HCT116 (cell line): ENCODE data around the gene KCNH6. TPM values are rescaled to one million over a fixed set of nuclear protein-coding genes. Genes with fewer than 3 reads are reported as not detected.

Experiments
- ATAC-seq: fragments of 200-7000 bp; cut with Tn5 transposase; 2 replicates; pipeline ENCODE4 v1.9.1; 2020; ENCODE audit warnings: mild to moderate bottlenecking, moderate library complexity
- BruUV-seq: library from RNA; stranded (reverse); fragments of 400-500 nt; replicated peaks from 2 replicates; lab custom pipeline; 2021; lab: Mats Ljungman, UMichigan
- CTCF ChIA-PET: fragments of 300-600 bp; sonication (Branson Sonifier 250); formaldehyde crosslinking; loops from one replicate; lab custom pipeline; 2021; ENCODE audit warnings: antibody characterized with exemption; lab: Charles Lee
- POLR2A ChIA-PET: fragments of 300-600, 350-600 bp; sonication (Branson Sonifier 250); formaldehyde crosslinking; loops from one replicate; lab custom pipeline; 2021; ENCODE audit warnings: antibody characterized with exemption; lab: Charles Lee
- RAD21 ChIA-PET, 2 experiments: fragments of 300-600 bp; sonication (Branson Sonifier 250); formaldehyde crosslinking; loops; one replicate each; lab custom pipeline; 2023; ENCODE audit warnings: low total read pairs in 2 of 2; ENCODE audit not compliant: uncharacterized antibody in 2 of 2, unreplicated experiment in 2 of 2, low non-redundant PET in 1 of 2; lab: Charles Lee
- DNase-seq: peaks from one replicate; pipeline ENCODE4 v3.0.0-alpha.2; 2010; ENCODE audit warnings: low read depth, low spot score
- H2AFZ ChIP-seq: fragments of 200-600 bp; shearing (Covaris generic), sonication (generic); 2 replicates; pipeline ENCODE4 v1.6.1; 2017; ENCODE audit warnings: low read depth, mixed run types, mixed read lengths, antibody characterized with exemption, low read length; ENCODE audit not compliant: poor library complexity, severe bottlenecking
- H3K27ac ChIP-seq: 2 replicates; pipeline ENCODE4 v1.5.1; 2012; ENCODE audit warnings: low read depth, low read length
- H3K27me3 ChIP-seq: fragments of 200-600 bp; sonication (generic); 2 replicates; pipeline ENCODE4 v1.6.1; 2016; ENCODE audit warnings: mixed run types, low read length, mixed read lengths; ENCODE audit not compliant: insufficient read depth
- H3K36me3 ChIP-seq, 2 experiments: fragments of 200-500 bp in 1 of 2; fragments of 200-600 bp in 1 of 2; sonication (Bioruptor generic) in 1 of 2; sonication (generic) in 1 of 2; 2 replicates each; pipeline versions ENCODE4 v1.5.1 to v1.6.1; 2014 to 2016; ENCODE audit warnings: low read length in 2 of 2, inconsistent platforms in 1 of 2, mixed read lengths in 1 of 2, mixed run types in 1 of 2; ENCODE audit not compliant: insufficient read depth in 2 of 2, control insufficient read depth in 1 of 2
- H3K4me1 ChIP-seq, 2 experiments: fragments of 200-600 bp in 1 of 2; sonication (generic) in 1 of 2; 2 replicates each; pipeline versions ENCODE4 v1.5.1 to v1.6.1; 2012 to 2017; ENCODE audit warnings: low read length in 2 of 2, inconsistent platforms in 1 of 2, mild to moderate bottlenecking in 1 of 2, mixed read lengths in 1 of 2, mixed run types in 1 of 2, moderate library complexity in 1 of 2; ENCODE audit not compliant: insufficient read depth in 2 of 2, control insufficient read depth in 1 of 2
- H3K4me2 ChIP-seq: fragments of 200-600 bp; sonication (generic); 2 replicates; pipeline ENCODE4 v1.6.1; 2017; ENCODE audit warnings: mixed run types, low read length, mixed read lengths
- H3K4me3 ChIP-seq, 2 experiments: fragments of 200-600 bp in 1 of 2; sonication (generic) in 1 of 2; replicated peaks in 1 of 2; 2 replicates each; pipeline ENCODE4 v1.5.1; 2011 to 2016; ENCODE audit warnings: low read length in 2 of 2, control low read depth in 1 of 2, low read depth in 1 of 2, mild to moderate bottlenecking in 1 of 2, mixed read lengths in 1 of 2, mixed run types in 1 of 2
- H3K79me2 ChIP-seq: fragments of 200-600 bp; sonication (generic); 2 replicates; pipeline ENCODE4 v1.6.1; 2017; ENCODE audit warnings: mild to moderate bottlenecking, mixed run types, low read length, moderate library complexity, mixed read lengths; ENCODE audit not compliant: insufficient read depth
- H3K9ac ChIP-seq: fragments of 200-600 bp; sonication (generic); 2 replicates; pipeline ENCODE4 v1.6.1; 2016; ENCODE audit warnings: low read length, mixed read lengths
- H3K9me2 ChIP-seq: fragments of 200-600 bp; sonication (generic), shearing (Covaris generic); 2 replicates; pipeline ENCODE4 v1.6.1; 2017; ENCODE audit warnings: mixed run types, mild to moderate bottlenecking, moderate library complexity; ENCODE audit not compliant: insufficient read depth
- H3K9me3 ChIP-seq, 2 experiments: fragments of 200-500 bp in 1 of 2; fragments of 200-600 bp in 1 of 2; sonication (Bioruptor generic) in 1 of 2; sonication (generic) in 1 of 2; 2 replicates each; pipeline ENCODE4 v1.6.1; 2014 to 2017; ENCODE audit warnings: low read length in 2 of 2, mixed read lengths in 2 of 2, inconsistent platforms in 1 of 2, low read depth in 1 of 2, mild to moderate bottlenecking in 1 of 2, mixed run types in 1 of 2, moderate library complexity in 1 of 2; ENCODE audit not compliant: control insufficient read depth in 1 of 2, insufficient read depth in 1 of 2
- H4K20me1 ChIP-seq: fragments of 200-600 bp; sonication (generic), shearing (Covaris generic); 2 replicates; pipeline ENCODE4 v1.6.1; 2017; ENCODE audit warnings: mixed run types, mild to moderate bottlenecking, moderate library complexity; ENCODE audit not compliant: insufficient read depth
- ATF3 ChIP-seq: IDR thresholded peaks from 2 replicates; pipeline ENCODE4 v1.6.1; 2012
- CTCF ChIP-seq, 3 experiments: fragments of 200-600 bp in 1 of 3; sonication (generic) in 1 of 3; IDR thresholded peaks in 2 of 3; conservative IDR thresholded peaks in 1 of 3; 2 replicates each; pipeline ENCODE4 v1.5.1; 2012 to 2017; ENCODE audit warnings: low read depth in 2 of 3, low read length in 2 of 3, antibody characterized with exemption in 1 of 3, borderline replicate concordance in 1 of 3, control low read depth in 1 of 3, mild to moderate bottlenecking in 1 of 3, mixed read lengths in 1 of 3, mixed run types in 1 of 3, moderate library complexity in 1 of 3; ENCODE audit not compliant: insufficient read depth in 1 of 3
- EZH2phosphoT487 ChIP-seq: fragments of 200-600 bp; IDR thresholded peaks from 2 replicates; pipeline ENCODE4 v1.6.1; 2018; ENCODE audit warnings: antibody characterized with exemption, borderline replicate concordance
- MAX ChIP-seq: IDR thresholded peaks from 2 replicates; pipeline ENCODE4 v1.6.1; 2012
- POLR2A ChIP-seq: IDR thresholded peaks from 2 replicates; pipeline ENCODE4 v1.7.0; 2011; ENCODE audit warnings: borderline replicate concordance; ENCODE audit not compliant: insufficient read depth, insufficient read length; ENCODE audit errors: extremely low read depth
- SIN3A ChIP-seq: IDR thresholded peaks from 2 replicates; pipeline ENCODE4 v1.6.1; 2012; ENCODE audit warnings: low read depth
- SRF ChIP-seq: IDR thresholded peaks from 2 replicates; pipeline ENCODE4 v1.6.1; 2012; ENCODE audit warnings: low read depth
- YY1 ChIP-seq: IDR thresholded peaks from 2 replicates; pipeline ENCODE4 v1.6.1; 2011; ENCODE audit warnings: low read length, low read depth, moderate library complexity, mild to moderate bottlenecking; ENCODE audit not compliant: insufficient replicate concordance; ENCODE audit errors: extremely low read depth
- ZNF274 ChIP-seq: fragments of 200-500 bp; sonication (Bioruptor generic); IDR thresholded peaks from 2 replicates; pipeline ENCODE4 v1.6.1; 2014; ENCODE audit warnings: mild to moderate bottlenecking, low read depth, low read length, inconsistent platforms
- intact Hi-C: fragments of 100-400 bp; cut with micrococcal nuclease; formaldehyde crosslinking; loops from 2 replicates; pipeline ENCODE4 v1.10.0; 2022
- total RNA-seq: library from RNA; stranded (reverse); gene quantifications from one replicate; pipeline ENCODE4 v1.2.1, GENCODE V29; 2021; ENCODE audit not compliant: unreplicated experiment

KCNH6 gene
- total RNA-seq, 1 experiment from 2014 or later = not detected

- Histone ChIP-seq H2AFZ (no peak overlapping the region), H3K27me3 (no peaks in the 10 kb centered on the region; the same call in 1 of the 2 replicates), H3K4me2 (no peak overlapping the region), H3K9me3 (no peaks in the 10 kb centered on the region), H3K27ac (no peak overlapping the region), H3K9me2 (no peaks in the 10 kb centered on the region), H4K20me1 (no peaks in the 10 kb centered on the region), H3K4me1 (no peaks in the 10 kb centered on the region), H3K4me3 (no peak overlapping the region), H3K36me3 (no peaks in the 10 kb centered on the region), H3K9ac (no peak overlapping the region), H3K79me2 (no peaks in the 10 kb centered on the region)
- no TSS peak for BruUV-seq
- ATAC-seq = peak; percentile 31; the same call in 1 of the 2 replicates
- intact Hi-C loops = no loop called here
- no peak for DNase-seq
- ChIA-PET RAD21 (no interaction called here), POLR2A (no interaction called here), CTCF (interaction anchor here (2.7 kb wide), 1 partner anchor 12 kb away, joined by 6 read pairs; no protein-coding TSS in a partner anchor)
- TF ChIP-seq EZH2phosphoT487 (no peak), SIN3A (no peak), YY1 (no peak), MAX (no peak), POLR2A (no peak), SRF (no peak), CTCF (IDR thresholded peaks at IDR 0.05 in 2 of 3, conservative IDR thresholded peaks at IDR 0.05 in 1 of 3; ENCODE audit: borderline replicate concordance in 1 of 3, insufficient read depth in 1 of 3, low read depth in 2 of 3, low read length in 2 of 3) (no peak)
Observed at GRCh38 chr17:63490329-63490728, 32.8 kb upstream of the KCNH6 start.

- CTCF ChIA-PET = no interaction called here
- RAD21 ChIA-PET = no interaction called here
- intact Hi-C loops = no loop called here
Observed at GRCh38 chr17:63490858-63491400, 32.2 kb upstream of the KCNH6 start.

More at GRCh38 chr17:63490858-63491400, 32.2 kb upstream of the KCNH6 start:
- Histone ChIP-seq H3K9me3 (no peaks in the 10 kb centered on the region), H3K36me3 (no peaks in the 10 kb centered on the region), H3K79me2 (no peaks in the 10 kb centered on the region), H3K4me3 (no peak overlapping the region), H3K4me1 (no peaks in the 10 kb centered on the region), H2AFZ (no peak overlapping the region), H3K9me2 (no peaks in the 10 kb centered on the region), H4K20me1 (no peaks in the 10 kb centered on the region), H3K9ac (no peak overlapping the region), H3K27me3 (no peaks in the 10 kb centered on the region; the same call in 1 of the 2 replicates), H3K4me2 (no peak overlapping the region), H3K27ac (no peak overlapping the region)
- DNase-seq (no peak), ATAC-seq (no peak)
- POLR2A ChIA-PET = no interaction called here
- no peak for TF ChIP-seq EZH2phosphoT487
- TF ChIP-seq SIN3A = no peak
- TF ChIP-seq ZNF274 = no peak
- no peak for TF ChIP-seq ATF3
- no TSS peak for BruUV-seq
